Tongue (tissue), 2 donors: ENCODE results near the gene GULP1. TPM values are rescaled to one million over a fixed set of nuclear protein-coding genes. Genes with fewer than 3 reads are reported as not detected.
"Not testable (repeated sequence)": the region's sequence is repeated elsewhere in the genome, so short reads cannot be mapped to it uniquely, and the experiment has no call there.

ENCODE experiments used
- DNase-seq: peaks from one replicate; pipeline ENCODE4 v3.0.0-alpha.2; 2015
- total RNA-seq: library from RNA; depleted of rRNA; stranded (reverse); fragments of >200 nt; gene quantifications from one replicate; pipeline ENCODE4 v1.2.3, GENCODE V29; 2014

GULP1 gene
- total RNA-seq, 1 donor from 2014 or later, result 62.0 TPM

DNA sequence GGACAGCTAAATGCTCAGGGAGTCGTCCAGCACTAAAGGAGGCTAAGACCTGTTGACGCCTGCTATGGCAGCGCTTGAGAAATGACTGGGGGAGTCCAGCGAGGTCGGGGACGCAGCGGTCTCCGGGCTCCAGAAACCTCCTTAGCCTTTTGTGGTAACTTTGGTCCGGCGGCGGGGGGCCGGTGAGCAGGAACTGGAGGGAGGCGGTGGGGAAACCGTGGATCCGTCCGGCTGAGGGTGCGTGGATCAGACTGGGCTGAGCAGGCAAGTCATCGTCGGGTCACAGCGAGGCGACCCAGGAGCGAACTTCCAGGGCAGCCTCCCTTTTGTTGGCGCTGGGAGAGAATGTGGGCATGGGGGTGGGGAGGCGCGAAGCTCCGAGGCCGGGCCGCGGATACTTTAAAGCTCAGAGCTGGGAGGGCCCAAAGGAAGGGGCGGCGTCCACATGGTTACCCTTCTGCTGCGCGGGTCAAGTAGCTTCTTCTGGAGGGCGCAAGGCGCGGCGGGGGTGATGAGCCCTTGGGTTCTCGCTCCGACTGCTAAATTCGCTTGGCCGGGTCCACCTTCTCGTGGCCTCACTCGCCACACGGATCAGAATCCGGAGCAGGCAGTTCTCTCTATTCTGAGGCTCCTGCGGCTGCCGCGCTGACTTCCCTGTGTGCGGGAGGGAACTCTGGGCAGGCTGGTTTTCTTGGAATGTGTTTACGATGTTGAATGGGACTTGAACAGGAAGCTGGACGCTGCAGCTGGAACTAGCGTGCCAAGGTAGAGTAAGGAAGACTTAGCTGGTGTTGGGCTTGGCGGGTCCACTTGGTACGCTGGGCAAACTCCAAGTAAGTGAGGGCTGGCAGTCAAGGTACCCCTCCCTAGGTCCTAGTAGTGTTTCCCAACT is 920 bp downstream of the GULP1 start:
- DNase-seq, result peak; percentile 86

DNA sequence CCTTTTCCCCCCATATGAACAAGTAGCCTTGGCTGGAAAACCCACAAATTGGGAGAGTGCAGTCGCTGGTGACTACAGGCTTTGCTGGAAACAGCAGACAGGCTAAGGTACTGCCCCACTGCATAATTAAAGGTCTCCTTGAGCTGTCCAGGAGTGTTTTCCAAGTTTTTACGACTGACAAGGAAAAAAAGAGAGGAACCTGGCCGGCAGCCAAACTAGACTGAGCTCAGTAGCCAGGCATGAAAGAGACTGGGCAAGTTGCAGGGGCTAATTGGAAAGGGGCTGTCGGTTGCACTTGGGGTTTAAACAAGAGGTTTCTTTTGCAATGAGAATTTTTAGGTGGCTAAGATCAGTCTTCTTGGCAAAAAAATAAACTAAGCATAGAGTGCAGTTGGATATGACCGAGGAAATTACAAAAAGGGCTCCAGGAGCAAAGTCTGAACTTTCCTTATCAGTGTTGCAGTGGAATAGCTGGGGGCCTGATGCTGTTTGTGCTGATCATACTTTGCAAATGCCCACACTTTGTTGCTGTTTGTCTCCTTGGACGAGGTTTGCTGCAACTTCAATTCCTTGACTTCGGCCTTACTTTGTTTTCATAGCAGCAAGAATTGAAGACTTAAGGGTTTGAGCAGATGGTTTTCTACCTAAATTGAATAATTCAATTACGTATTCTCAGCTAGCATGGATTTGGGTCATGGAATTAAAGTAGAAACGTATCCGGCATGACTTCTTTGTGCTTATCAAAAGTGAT is 2.1 kb downstream of the GULP1 start:
- peak; percentile 86 for DNase-seq

DNA sequence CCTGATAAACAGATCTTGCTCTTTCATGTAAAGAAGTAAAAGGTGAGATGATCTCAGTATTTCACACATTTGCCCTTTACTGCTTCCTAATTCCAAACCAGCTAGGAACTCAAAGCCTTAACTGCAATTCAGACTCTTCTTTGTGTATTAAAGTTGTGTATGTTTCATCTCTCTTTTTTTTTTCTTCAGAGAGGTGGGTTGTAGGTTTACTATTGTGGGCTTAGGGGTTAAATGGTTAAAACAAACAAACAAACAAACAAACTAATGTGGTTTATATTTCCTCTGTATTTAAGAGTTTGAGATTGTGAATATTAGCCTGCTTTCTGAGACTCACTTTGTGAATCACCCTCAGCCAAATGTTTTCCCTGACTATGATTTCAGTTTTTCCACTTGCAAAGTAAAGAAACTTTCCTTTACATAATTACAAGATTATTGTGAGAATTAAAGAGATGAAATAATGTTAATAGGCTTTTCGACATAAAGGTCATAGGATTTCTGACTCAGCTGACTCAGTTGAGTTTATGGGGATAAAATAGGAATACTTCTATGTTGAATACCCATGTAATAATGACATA is 2.8 kb downstream of the GULP1 start:
- peak; percentile 17 for DNase-seq

DNA sequence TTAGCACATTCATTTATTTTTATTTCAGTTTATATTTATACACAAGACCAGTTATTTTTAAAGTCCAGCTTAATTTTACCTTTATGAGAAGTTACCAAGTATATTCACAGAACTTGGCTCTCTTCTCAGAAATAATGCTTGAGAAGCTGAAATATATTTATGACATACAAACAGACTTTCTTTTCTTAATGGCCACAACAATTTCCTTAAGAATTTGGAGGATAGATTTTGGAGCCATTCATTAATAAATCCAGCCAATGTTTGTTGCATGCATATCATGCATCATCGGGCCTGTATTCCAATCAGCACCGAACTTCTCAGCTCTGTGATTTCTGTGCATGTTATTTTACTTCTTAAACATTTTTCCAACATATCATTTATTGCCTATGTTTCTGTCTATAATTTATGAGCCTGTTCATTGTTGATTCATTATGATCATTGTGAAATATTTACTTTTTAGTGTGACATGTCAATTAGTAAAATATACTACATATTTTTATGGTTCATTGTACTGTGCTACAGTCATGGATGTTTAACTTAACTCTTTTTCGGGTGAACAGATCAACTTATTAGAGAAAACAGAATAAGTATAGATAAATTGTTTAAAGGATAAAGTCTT is 3.5 kb downstream of the GULP1 start:
- peak; percentile 5 for DNase-seq

DNA sequence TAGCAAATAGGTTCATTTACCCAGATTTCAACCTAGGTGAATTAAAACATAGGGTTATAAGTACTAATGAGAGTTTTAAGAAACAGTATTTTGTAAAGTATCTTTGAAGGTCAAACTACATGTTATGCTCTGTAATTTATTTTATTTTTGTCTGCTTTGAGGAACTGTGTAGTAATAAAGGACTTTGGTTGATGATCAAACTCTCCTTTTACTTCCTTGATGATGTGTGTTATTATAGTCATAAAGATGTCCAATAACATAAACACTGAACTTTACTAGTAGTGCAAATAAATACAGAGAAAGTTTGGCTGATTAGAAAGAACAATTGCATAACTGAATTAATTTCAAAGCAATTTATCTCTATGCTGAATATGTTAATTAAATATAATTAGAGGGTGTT is 6.3 kb downstream of the GULP1 start:
- DNase-seq, result no peak

DNA sequence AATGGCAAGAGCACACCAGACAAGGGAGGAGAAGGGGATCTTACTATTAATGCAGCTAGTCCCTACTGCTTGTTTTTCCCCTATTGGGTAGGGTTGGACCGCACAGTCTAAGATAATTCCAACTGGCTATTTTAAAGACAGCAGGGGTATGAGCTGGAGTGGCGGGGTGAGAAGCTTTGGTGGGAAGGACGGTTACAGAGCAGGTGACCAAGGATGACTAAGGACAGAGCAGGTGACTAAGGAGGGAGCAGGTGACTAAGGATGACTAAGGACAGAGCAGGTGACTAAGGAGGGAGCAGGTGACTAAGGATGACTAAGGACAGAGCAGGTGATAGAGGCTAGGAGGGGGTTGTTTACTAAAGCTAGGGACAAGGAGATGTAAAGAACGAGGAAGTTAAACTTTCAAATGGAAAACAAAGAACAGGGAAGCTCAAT is 7.3 kb downstream of the GULP1 start:
- DNase-seq, result not testable (repeated sequence)

DNA sequence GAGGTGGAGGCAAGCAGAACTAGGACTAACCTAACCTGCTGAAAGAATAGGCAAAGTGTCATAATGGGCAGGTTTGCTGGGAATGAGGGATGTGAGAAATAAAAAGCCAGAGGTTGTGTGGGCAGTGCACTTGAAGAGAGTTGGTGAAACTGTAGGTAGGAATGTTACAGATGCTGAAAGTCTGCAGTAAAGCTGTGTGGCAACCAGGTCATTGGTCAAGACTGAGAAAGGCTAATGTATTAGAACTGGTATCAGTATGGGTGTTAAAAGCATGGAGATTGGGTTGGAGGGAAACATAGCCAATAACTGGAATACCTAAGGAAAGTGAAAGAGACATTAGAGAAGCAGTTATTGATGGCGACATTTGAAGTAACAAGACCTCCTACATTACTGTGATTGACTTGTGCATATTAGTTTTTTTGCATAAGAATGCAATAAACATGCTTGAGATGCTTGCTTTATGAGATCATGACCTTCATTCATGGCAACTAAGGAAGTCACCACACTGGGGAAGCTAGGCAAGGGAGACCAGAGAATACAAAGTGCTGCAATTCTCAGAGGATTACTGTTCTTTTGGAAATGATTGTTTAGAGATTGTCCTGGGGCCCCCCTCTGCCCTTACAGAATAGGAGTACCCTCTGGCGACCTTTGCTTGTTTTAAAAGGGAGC is 11.8 kb downstream of the GULP1 start:
- DNase-seq, result no peak

DNA sequence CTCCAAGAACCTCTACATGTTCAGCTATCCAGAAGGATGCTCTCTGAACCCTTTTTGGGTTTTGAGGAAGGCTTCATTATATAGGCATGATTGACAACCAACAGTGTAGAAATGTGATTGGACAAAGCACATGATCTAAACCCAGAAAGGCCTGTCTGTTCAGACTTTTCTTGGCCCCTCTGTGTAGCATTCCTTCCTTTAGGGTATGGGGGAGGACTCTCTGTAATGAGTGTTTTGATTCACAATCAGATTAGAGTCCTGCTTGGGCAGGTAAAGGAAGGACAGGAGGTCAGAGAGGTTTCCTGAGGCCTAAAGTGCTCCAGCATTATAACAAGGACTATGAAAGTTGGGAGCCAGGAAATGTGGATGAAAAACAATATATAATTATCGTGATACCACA is 13.6 kb downstream of the GULP1 start:
- no peak for DNase-seq

DNA sequence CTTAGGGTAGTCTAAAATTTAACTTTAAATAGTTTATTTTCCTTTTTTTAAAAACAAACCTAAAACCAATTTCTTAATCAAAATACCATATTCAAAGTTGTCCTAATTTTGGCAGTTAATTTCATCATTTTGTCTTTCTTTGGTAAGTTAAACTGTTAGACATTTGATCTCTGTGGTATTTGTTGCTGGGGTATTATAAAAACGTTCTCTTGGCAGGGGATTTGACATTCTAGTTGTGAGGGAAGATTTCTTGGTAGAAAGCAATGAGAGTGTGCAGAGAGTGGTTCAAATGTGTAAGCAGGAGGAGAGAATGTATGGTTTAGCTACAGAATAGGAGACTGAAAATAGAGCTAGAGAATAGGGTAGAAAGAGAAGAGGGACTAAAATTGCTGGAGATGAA is 14.6 kb downstream of the GULP1 start:
- peak; percentile 16 for DNase-seq

DNA sequence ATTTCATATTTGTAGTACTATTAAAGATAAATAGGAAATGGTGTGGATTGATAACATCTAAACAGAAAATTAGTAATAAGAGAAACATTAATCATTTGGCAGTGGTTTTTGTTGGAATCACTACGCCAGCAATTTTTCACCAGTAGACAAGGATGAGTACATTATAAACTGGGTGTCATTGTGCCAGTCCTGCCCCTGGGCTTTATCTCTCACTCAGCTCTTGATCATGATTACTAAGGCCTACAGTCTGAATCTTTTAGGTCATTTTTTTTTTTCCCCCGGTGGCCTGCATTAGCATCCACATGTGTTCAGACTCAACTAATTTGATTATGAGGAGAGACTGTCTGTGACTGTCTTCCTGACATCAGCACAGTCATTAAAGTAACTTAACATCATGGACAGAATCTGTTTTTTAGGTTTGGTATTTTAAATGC is 16.2 kb downstream of the GULP1 start:
- DNase-seq, result no peak

DNA sequence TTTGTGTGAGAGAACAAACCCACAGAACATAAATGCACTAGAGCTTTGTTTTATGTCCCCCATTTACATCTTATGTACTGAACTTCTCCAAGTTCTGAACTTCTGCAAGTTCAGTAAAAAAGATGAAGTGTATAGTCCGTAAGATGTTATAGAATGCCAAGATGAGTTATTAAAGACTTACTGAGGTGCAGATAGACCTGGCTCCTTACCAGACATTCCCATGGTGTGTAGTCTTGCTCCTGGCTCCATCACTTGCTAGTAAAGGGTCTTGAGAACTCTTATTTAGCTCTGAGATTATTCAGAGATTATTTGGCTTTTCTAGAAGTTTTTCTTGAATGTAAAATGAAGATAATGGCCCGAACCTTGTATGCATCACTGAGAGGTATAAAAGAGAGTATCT is 16.8 kb downstream of the GULP1 start:
- no peak for DNase-seq

DNA sequence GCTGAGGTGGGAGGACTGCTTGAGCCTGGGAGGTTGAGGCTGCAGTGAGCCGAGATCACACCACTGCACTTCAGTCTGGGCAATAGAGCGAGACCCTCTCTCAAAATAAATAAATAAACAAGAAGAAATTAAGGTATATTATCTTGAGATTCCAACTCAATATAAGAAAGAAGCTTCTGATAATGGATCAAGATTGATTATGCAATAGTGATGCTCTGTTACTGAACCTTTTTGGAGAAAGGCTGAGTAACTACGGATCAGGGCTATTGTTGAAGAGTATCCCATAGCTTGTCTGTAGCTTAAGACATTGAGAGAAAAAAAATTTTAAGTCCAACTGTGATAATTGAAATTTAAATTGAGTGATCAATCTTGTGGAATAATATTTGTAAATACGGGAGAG is 17.7 kb downstream of the GULP1 start:
- DNase-seq, result no peak

DNA sequence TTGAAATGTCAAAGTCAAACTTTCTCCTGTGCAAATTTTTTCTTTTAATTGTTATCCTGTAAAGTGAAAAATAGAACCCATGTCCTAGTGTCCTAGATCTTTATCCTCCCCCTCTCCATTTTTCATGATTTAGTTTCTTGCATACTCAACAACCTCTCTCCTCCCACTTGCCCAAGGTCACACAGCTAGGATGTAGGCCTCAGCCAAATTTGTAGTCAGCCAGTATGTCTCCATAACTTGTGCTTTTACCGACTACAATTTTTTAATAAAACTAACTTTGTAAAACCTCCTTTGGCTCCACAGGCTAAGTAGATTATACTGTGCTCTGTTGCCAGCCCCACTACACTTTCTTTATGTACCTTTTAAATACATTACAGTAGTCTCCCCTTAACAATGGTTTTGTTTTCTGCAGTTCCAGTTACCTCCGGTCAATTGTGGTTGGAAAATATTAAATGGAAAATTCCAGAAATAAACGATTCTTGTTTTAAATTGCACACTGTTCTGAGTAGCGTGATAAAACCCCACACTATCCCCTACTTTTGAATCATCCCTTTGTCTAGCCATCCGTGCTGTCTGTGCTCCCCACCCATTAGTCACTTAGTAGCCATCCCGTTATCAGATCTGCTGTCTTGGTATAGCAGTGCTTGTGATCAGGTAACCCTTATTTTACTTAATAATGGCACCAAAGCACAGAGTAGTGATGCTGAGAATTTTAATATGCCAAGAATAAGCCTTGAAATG is 22.8 kb downstream of the GULP1 start:
- DNase-seq, result no peak

DNA sequence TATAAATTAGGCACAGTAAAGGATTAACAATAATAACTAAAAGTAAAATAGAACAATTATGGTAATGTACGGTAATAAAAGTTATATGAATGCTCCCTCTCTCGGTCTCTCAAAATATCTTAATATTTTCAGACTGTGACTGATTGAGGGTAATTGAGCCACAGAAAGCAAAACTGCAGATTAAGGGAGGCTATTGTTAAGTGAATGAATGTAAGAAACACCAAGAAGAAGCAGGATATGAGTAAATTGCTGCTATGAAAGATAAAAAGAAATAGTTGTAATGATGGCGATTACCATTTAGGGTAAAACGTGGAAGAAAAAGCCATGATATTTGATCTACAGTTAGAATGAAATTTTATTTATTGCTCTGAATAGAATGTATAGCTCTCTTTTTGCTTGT is 24.1 kb downstream of the GULP1 start:
- DNase-seq, result no peak

DNA sequence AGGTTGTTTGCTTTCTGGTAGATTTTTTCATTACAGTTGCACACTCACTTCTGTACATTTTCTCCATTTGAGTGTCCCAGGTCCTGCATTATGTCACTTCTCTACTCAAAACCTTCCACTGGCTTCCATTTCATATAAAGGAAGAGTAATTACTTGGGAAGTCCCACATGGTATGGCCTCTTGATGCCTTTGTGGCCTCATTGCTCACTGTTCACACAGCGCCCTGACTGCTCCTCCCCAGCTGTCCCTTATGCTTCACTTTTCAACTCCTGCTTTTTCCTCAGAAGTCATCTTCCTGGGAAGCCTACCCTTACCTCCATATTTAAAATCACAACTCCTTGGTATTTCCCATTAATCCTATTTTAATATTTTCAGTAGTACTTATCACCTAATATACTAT is 24.7 kb downstream of the GULP1 start:
- no peak for DNase-seq

DNA sequence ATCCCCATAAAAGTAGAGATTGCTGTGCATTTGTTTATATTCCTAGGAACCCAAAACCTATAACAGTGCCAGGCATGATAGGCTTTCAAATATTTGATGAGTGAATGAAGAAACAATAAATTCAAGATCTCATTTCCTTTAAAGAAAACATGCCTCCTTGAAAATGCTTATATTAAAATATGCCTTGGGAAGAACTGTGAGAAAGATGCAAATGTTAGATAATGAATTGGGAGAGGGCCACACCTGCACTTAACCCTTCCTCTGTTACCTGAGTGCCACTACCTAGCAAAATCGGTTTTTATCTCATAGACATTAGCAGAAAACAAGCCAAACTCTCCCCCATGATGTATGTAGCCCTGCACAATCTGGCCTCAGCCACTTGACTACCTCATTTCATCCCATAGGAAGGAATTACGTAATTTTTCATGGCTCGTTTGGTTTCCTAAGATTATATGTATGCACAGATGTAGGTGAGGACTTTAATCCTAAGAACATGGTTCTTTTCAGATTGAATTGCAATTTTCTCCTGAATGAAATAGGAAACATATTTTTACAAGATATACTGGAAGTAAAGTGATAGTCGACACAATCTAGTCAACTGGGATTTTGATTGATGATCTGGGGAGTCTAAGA is 25.2 kb downstream of the GULP1 start:
- no peak for DNase-seq

DNA sequence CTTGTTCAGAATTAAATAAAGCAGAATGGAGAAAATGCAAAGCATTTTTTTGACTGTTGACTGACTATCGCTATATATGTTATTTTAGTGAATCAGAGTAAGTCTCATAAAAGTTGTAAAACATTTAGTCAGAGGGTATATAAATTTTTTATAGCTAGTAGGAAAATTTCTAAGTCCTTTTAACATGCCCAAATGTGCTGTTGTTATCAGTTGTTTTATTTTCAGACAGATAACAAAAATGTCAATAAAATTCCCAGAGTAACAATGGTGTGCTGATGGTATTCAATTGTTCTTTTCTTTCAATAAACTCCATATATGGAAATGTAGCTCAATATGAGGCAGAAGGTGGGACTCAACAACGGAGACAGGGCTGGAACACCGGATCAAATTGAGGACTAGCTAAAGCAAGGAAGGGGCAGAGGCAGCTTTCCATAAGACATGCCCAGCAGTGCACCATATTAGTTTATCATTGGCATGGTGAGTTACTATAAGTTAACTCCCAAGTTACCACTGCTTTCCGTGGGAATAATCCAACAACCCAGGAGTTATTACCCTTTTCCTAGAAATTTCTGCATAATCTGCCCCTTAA is 26.6 kb downstream of the GULP1 start:
- DNase-seq, result no peak

DNA sequence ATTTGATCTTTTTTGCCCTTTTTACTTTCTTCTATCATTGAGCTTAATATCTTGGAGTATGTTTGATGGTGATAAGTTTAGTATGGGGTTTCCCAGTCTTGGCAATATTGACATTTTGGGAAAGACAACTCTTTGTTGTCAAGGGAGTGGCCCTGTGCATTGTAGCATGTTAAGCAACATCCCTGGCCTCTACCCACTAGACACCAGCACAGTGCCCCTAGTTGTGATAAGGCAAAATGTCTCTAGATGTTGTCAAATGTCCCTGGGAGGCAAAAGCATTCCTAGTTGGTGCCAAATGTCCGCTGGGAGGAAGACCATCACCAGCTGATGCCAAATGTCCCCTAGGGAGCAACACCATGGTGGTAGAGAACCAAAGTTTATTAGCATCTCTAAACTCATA is 28.2 kb downstream of the GULP1 start:
- no peak for DNase-seq

DNA sequence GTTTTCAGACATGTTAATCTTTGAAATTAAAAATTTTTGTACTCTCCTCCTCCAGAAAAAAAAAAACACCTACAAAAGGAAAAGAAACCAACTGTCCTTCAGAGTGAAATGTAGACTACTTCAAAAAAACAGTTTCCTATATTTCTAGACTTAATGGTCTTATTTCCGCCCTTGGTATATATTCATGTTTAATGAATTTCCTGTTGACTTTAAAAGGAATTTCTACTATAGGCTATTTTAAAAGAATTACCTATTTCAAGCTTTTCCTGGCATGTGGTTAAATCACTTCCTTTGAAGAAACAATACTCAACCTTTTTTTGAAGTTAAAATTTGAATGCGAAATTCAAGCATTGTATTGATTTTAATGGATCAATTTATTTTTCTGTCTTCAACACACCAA is 29.2 kb downstream of the GULP1 start:
- no peak for DNase-seq
